HCT116 (cell line): Measurements from ENCODE around the gene TLK2. TPM values are rescaled to one million over a fixed set of nuclear protein-coding genes. Genes with fewer than 3 reads are reported as not detected.
A peak's percentile ranks its signal among the peaks of the same experiment; 100 is the strongest.

Experiments
- ATAC-seq: fragments of 200-7000 bp; cut with Tn5 transposase; 2 replicates; pipeline ENCODE4 v1.9.1; 2020; ENCODE audit warnings: mild to moderate bottlenecking, moderate library complexity
- BruUV-seq: library from RNA; stranded (reverse); fragments of 400-500 nt; replicated peaks from 2 replicates; lab custom pipeline; 2021; lab: Mats Ljungman, UMichigan
- CTCF ChIA-PET: fragments of 300-600 bp; sonication (Branson Sonifier 250); formaldehyde crosslinking; loops from one replicate; lab custom pipeline; 2021; ENCODE audit warnings: antibody characterized with exemption; lab: Charles Lee
- POLR2A ChIA-PET: fragments of 300-600, 350-600 bp; sonication (Branson Sonifier 250); formaldehyde crosslinking; loops from one replicate; lab custom pipeline; 2021; ENCODE audit warnings: antibody characterized with exemption; lab: Charles Lee
- RAD21 ChIA-PET, 2 experiments: fragments of 300-600 bp; sonication (Branson Sonifier 250); formaldehyde crosslinking; loops; one replicate each; lab custom pipeline; 2023; ENCODE audit warnings: low total read pairs in 2 of 2; ENCODE audit not compliant: uncharacterized antibody in 2 of 2, unreplicated experiment in 2 of 2, low non-redundant PET in 1 of 2; lab: Charles Lee
- DNase-seq: peaks from one replicate; pipeline ENCODE4 v3.0.0-alpha.2; 2010; ENCODE audit warnings: low read depth, low spot score
- H2AFZ ChIP-seq: fragments of 200-600 bp; shearing (Covaris generic), sonication (generic); 2 replicates; pipeline ENCODE4 v1.6.1; 2017; ENCODE audit warnings: low read depth, mixed run types, mixed read lengths, antibody characterized with exemption, low read length; ENCODE audit not compliant: poor library complexity, severe bottlenecking
- H3K27ac ChIP-seq: 2 replicates; pipeline ENCODE4 v1.5.1; 2012; ENCODE audit warnings: low read depth, low read length
- H3K27me3 ChIP-seq: fragments of 200-600 bp; sonication (generic); 2 replicates; pipeline ENCODE4 v1.6.1; 2016; ENCODE audit warnings: mixed run types, low read length, mixed read lengths; ENCODE audit not compliant: insufficient read depth
- H3K36me3 ChIP-seq, 2 experiments: fragments of 200-500 bp in 1 of 2; fragments of 200-600 bp in 1 of 2; sonication (Bioruptor generic) in 1 of 2; sonication (generic) in 1 of 2; 2 replicates each; pipeline versions ENCODE4 v1.5.1 to v1.6.1; 2014 to 2016; ENCODE audit warnings: low read length in 2 of 2, inconsistent platforms in 1 of 2, mixed read lengths in 1 of 2, mixed run types in 1 of 2; ENCODE audit not compliant: insufficient read depth in 2 of 2, control insufficient read depth in 1 of 2
- H3K4me1 ChIP-seq, 2 experiments: fragments of 200-600 bp in 1 of 2; sonication (generic) in 1 of 2; 2 replicates each; pipeline versions ENCODE4 v1.5.1 to v1.6.1; 2012 to 2017; ENCODE audit warnings: low read length in 2 of 2, inconsistent platforms in 1 of 2, mild to moderate bottlenecking in 1 of 2, mixed read lengths in 1 of 2, mixed run types in 1 of 2, moderate library complexity in 1 of 2; ENCODE audit not compliant: insufficient read depth in 2 of 2, control insufficient read depth in 1 of 2
- H3K4me2 ChIP-seq: fragments of 200-600 bp; sonication (generic); 2 replicates; pipeline ENCODE4 v1.6.1; 2017; ENCODE audit warnings: mixed run types, low read length, mixed read lengths
- H3K4me3 ChIP-seq, 2 experiments: fragments of 200-600 bp in 1 of 2; sonication (generic) in 1 of 2; replicated peaks in 1 of 2; 2 replicates each; pipeline ENCODE4 v1.5.1; 2011 to 2016; ENCODE audit warnings: low read length in 2 of 2, control low read depth in 1 of 2, low read depth in 1 of 2, mild to moderate bottlenecking in 1 of 2, mixed read lengths in 1 of 2, mixed run types in 1 of 2
- H3K79me2 ChIP-seq: fragments of 200-600 bp; sonication (generic); 2 replicates; pipeline ENCODE4 v1.6.1; 2017; ENCODE audit warnings: mild to moderate bottlenecking, mixed run types, low read length, moderate library complexity, mixed read lengths; ENCODE audit not compliant: insufficient read depth
- H3K9ac ChIP-seq: fragments of 200-600 bp; sonication (generic); 2 replicates; pipeline ENCODE4 v1.6.1; 2016; ENCODE audit warnings: low read length, mixed read lengths
- H3K9me2 ChIP-seq: fragments of 200-600 bp; sonication (generic), shearing (Covaris generic); 2 replicates; pipeline ENCODE4 v1.6.1; 2017; ENCODE audit warnings: mixed run types, mild to moderate bottlenecking, moderate library complexity; ENCODE audit not compliant: insufficient read depth
- H3K9me3 ChIP-seq, 2 experiments: fragments of 200-500 bp in 1 of 2; fragments of 200-600 bp in 1 of 2; sonication (Bioruptor generic) in 1 of 2; sonication (generic) in 1 of 2; 2 replicates each; pipeline ENCODE4 v1.6.1; 2014 to 2017; ENCODE audit warnings: low read length in 2 of 2, mixed read lengths in 2 of 2, inconsistent platforms in 1 of 2, low read depth in 1 of 2, mild to moderate bottlenecking in 1 of 2, mixed run types in 1 of 2, moderate library complexity in 1 of 2; ENCODE audit not compliant: control insufficient read depth in 1 of 2, insufficient read depth in 1 of 2
- H4K20me1 ChIP-seq: fragments of 200-600 bp; sonication (generic), shearing (Covaris generic); 2 replicates; pipeline ENCODE4 v1.6.1; 2017; ENCODE audit warnings: mixed run types, mild to moderate bottlenecking, moderate library complexity; ENCODE audit not compliant: insufficient read depth
- CBX3 ChIP-seq: IDR thresholded peaks from 2 replicates; pipeline ENCODE4 v1.6.1; 2012; ENCODE audit warnings: low read depth
- ELF1 ChIP-seq: IDR thresholded peaks from 2 replicates; pipeline ENCODE4 v1.6.1; 2012; ENCODE audit warnings: low read depth, borderline replicate concordance
- FOSL1 ChIP-seq: IDR thresholded peaks from 2 replicates; pipeline ENCODE4 v1.6.1; 2012; ENCODE audit warnings: low read depth
- JUND ChIP-seq: IDR thresholded peaks from 2 replicates; pipeline ENCODE4 v1.6.1; 2012
- MAX ChIP-seq: IDR thresholded peaks from 2 replicates; pipeline ENCODE4 v1.6.1; 2012
- POLR2AphosphoS5 ChIP-seq: IDR thresholded peaks from 2 replicates; pipeline ENCODE4 v1.6.1; 2011; ENCODE audit warnings: mild to moderate bottlenecking, low read depth, low read length, moderate library complexity
- RAD21 ChIP-seq: IDR thresholded peaks from 2 replicates; pipeline ENCODE4 v1.6.1; 2012; ENCODE audit warnings: low read depth, mild to moderate bottlenecking
- REST ChIP-seq: IDR thresholded peaks from 2 replicates; pipeline ENCODE4 v1.6.1; 2012; ENCODE audit warnings: low read depth
- TCF7L2 ChIP-seq: IDR thresholded peaks from 2 replicates; pipeline ENCODE4 v1.7.0; 2011; ENCODE audit warnings: borderline replicate concordance, inconsistent platforms; ENCODE audit not compliant: insufficient read depth, insufficient read length; ENCODE audit errors: extremely low read depth
- YY1 ChIP-seq: IDR thresholded peaks from 2 replicates; pipeline ENCODE4 v1.6.1; 2011; ENCODE audit warnings: low read length, low read depth, moderate library complexity, mild to moderate bottlenecking; ENCODE audit not compliant: insufficient replicate concordance; ENCODE audit errors: extremely low read depth
- intact Hi-C: fragments of 100-400 bp; cut with micrococcal nuclease; formaldehyde crosslinking; loops from 2 replicates; pipeline ENCODE4 v1.10.0; 2022
- total RNA-seq: library from RNA; stranded (reverse); gene quantifications from one replicate; pipeline ENCODE4 v1.2.1, GENCODE V29; 2021; ENCODE audit not compliant: unreplicated experiment
- TF ChIP-seq, protein P1 (sequence below): IDR thresholded peaks from 2 replicates; pipeline ENCODE4 v1.6.1; 2011; ENCODE audit warnings: mild to moderate bottlenecking, low read length, moderate library complexity; ENCODE audit not compliant: insufficient replicate concordance; ENCODE audit errors: extremely low read depth

The TLK2 gene
- total RNA-seq, 1 experiment from 2014 or later, result 56.6 TPM

GRCh38 chr17:62630365-62631085, 151.9 kb downstream of the TLK2 start:
- H3K27me3 ChIP-seq, result no peaks in the 10 kb centered on the region
- RAD21 ChIA-PET, result no interaction called here

DNA sequence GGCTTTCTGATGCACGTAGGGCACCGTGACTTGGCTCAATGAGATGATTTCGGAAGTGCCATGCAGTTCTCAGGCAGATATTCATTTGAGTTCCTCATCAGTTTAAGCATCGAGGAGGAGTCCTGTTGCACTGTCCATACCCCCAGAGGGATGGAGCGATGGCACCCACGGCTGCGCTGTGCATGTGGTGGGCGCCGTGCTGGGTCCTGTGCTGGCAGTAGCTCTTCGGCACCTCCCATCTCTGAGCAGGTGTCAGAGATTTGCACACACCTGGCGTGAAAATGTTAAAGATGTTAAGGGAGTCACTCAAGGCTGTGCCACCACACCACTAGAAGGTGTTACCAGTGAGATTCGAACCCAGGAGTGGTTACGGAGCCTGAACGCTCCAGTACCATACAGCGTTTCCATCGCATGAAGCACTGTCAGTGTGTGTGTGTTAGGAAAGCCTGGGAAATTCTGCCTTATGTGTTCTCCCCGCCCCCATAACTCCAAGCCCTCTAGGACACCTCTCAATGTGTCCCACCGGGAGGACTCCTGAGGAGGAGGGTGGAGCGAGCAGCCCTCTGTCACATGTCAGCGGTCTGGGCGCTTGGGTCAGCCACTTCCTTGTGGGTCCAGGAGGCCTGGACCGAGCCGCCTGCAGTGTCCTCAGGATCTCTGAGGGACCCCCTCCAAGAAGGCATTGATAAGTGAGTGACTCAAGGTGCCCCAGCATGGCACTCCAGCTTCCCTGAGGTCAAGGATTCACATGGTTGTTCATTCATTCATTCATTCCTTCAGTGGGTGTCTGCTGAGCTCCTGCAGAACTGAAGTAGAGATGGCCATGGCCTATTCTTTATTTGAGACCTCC, 152.7 kb downstream of the TLK2 start:
- intact Hi-C loops, result no loop called here
- RAD21 ChIA-PET, result no interaction called here
- H3K79me2 ChIP-seq, result no peaks in the 10 kb centered on the region
- H4K20me1 ChIP-seq, result no peaks in the 10 kb centered on the region
- DNase-seq, result no peak
- H3K4me1 ChIP-seq, result peaks cover 11 to 39% of the 10 kb centered on the region in 2 experiments; a peak in 3 of 4 replicates
- H3K36me3 ChIP-seq, result no peaks in the 10 kb centered on the region
- ATAC-seq, result no peak
- H3K27ac ChIP-seq, result no peak overlapping the region
- no peak overlapping the region for H2AFZ ChIP-seq
- POLR2A ChIA-PET, result no interaction called here
- CTCF ChIA-PET, result no interaction called here
- no peaks in the 10 kb centered on the region for H3K9me3 ChIP-seq
- no peak overlapping the region for H3K4me2 ChIP-seq
- no peak overlapping the region for H3K4me3 ChIP-seq
- no peaks in the 10 kb centered on the region for H3K9me2 ChIP-seq
- no peak overlapping the region for H3K9ac ChIP-seq
- no peaks in the 10 kb centered on the region for H3K27me3 ChIP-seq
- no TSS peak for BruUV-seq
- TF ChIP-seq TCF7L2 (no peak), RAD21 (no peak), REST (no peak), MAX (no peak), YY1 (no peak), ELF1 (no peak), JUND (no peak), CBX3 (no peak), FOSL1 (no peak), POLR2AphosphoS5 (no peak)
- TF ChIP-seq, protein P1, sequence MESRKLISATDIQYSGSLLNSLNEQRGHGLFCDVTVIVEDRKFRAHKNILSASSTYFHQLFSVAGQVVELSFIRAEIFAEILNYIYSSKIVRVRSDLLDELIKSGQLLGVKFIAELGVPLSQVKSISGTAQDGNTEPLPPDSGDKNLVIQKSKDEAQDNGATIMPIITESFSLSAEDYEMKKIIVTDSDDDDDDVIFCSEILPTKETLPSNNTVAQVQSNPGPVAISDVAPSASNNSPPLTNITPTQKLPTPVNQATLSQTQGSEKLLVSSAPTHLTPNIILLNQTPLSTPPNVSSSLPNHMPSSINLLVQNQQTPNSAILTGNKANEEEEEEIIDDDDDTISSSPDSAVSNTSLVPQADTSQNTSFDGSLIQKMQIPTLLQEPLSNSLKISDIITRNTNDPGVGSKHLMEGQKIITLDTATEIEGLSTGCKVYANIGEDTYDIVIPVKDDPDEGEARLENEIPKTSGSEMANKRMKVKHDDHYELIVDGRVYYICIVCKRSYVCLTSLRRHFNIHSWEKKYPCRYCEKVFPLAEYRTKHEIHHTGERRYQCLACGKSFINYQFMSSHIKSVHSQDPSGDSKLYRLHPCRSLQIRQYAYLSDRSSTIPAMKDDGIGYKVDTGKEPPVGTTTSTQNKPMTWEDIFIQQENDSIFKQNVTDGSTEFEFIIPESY, result no peak

More at GRCh38 chr17:62630365-62631085, 151.9 kb downstream of the TLK2 start:
- 0 out of 2 replicates have a peak overlapping the region, but pooled peaks have one; percentile 5 for H3K4me2 ChIP-seq
- ChIA-PET POLR2A (no interaction called here), CTCF (no interaction called here)
- BruUV-seq, result no TSS peak
- no peak overlapping the region for H3K27ac ChIP-seq
- no peaks in the 10 kb centered on the region for H3K9me2 ChIP-seq
- H2AFZ ChIP-seq, result no peak overlapping the region
- intact Hi-C loops, result no loop called here
- no peak for DNase-seq
- H4K20me1 ChIP-seq, result no peaks in the 10 kb centered on the region
- ATAC-seq, result no peak
- no peak overlapping the region for H3K4me3 ChIP-seq
- no peaks in the 10 kb centered on the region for H3K36me3 ChIP-seq
- H3K4me1 ChIP-seq, result peaks cover 11 to 39% of the 10 kb centered on the region in 2 experiments; a peak in 3 of 4 replicates
- H3K9ac ChIP-seq, result no peak overlapping the region
- no peaks in the 10 kb centered on the region for H3K9me3 ChIP-seq
- H3K79me2 ChIP-seq, result no peaks in the 10 kb centered on the region
- no peak for TF ChIP-seq ELF1
